IMR-90 (cell line): ENCODE measurements around the gene CLEC2D. TPM values are rescaled to one million over a fixed set of nuclear protein-coding genes. Genes with fewer than 3 reads are reported as not detected.

Source experiments
- ATAC-seq: fragments of 200-7000 bp; cut with Tn5 transposase; 2 replicates; pipeline ENCODE4 v1.9.1; 2020; ENCODE audit warnings: low read depth, mild to moderate bottlenecking, moderate library complexity
- BruUV-seq: library from RNA; stranded (reverse); fragments of 400-500 nt; replicated peaks from 2 replicates; lab custom pipeline; 2021; lab: Mats Ljungman, UMichigan
- CTCF ChIA-PET: fragments of 300-600 bp; formaldehyde crosslinking; extraction: SDS; loops from one replicate; lab custom pipeline; 2021; ENCODE audit warnings: antibody characterized with exemption; lab: Yijun Ruan, JAX
- POLR2A ChIA-PET: fragments of 300-600 bp; sonication (Branson Sonifier 250); formaldehyde crosslinking; loops from one replicate; lab custom pipeline; 2022; ENCODE audit warnings: antibody characterized with exemption; ENCODE audit not compliant: unreplicated experiment; lab: Charles Lee
- DNase-seq: peaks from one replicate; pipeline ENCODE4 v3.0.0; 2013
- H2AFZ ChIP-seq: replicated peaks from 2 replicates; pipeline ENCODE3; 2013; ENCODE audit warnings: low read length, mild to moderate bottlenecking; ENCODE audit not compliant: poor library complexity
- H2AK5ac ChIP-seq: 2 replicates; pipeline ENCODE4 v1.6.1; 2013; ENCODE audit warnings: low read depth, low read length, inconsistent platforms
- H2AK9ac ChIP-seq: replicated peaks from 2 replicates; pipeline ENCODE3; 2013; ENCODE audit warnings: mild to moderate bottlenecking, low read depth, low read length, moderate library complexity; ENCODE audit not compliant: poor library complexity
- H2BK120ac ChIP-seq: 2 replicates; pipeline ENCODE4 v1.6.1; 2013; ENCODE audit warnings: low read depth, low read length, inconsistent platforms
- H2BK15ac ChIP-seq: 3 replicates; pipeline ENCODE4 v1.6.1; 2013; ENCODE audit warnings: low read depth, low read length, inconsistent platforms
- H2BK20ac ChIP-seq: 2 replicates; pipeline ENCODE4 v1.6.1; 2013; ENCODE audit warnings: low read depth, mild to moderate bottlenecking, inconsistent platforms, low read length, moderate library complexity
- H2BK5ac ChIP-seq: 2 replicates; pipeline ENCODE4 v1.6.1; 2013; ENCODE audit warnings: mild to moderate bottlenecking, low read depth, low read length, inconsistent platforms; ENCODE audit not compliant: poor library complexity, severe bottlenecking
- H3K14ac ChIP-seq: replicated peaks from 2 replicates; pipeline ENCODE4 v1.6.1; 2013; ENCODE audit warnings: low read depth, low read length, inconsistent platforms
- H3K18ac ChIP-seq: 2 replicates; pipeline ENCODE4 v1.6.1; 2013; ENCODE audit warnings: low read depth, low read length, control low read depth
- H3K23ac ChIP-seq: 2 replicates; pipeline ENCODE4 v1.6.1; 2013; ENCODE audit warnings: low read depth, low read length, inconsistent platforms
- H3K27ac ChIP-seq: 2 replicates; pipeline ENCODE4 v1.5.1; 2013; ENCODE audit warnings: mild to moderate bottlenecking, control low read depth, low read length; ENCODE audit not compliant: insufficient read depth
- H3K27me3 ChIP-seq: 2 replicates; pipeline ENCODE4 v1.6.1; 2013; ENCODE audit warnings: low read length; ENCODE audit not compliant: control insufficient read depth, insufficient read depth
- H3K36me3 ChIP-seq: 2 replicates; pipeline ENCODE4 v1.6.1; 2013; ENCODE audit warnings: low read length, mixed read lengths; ENCODE audit not compliant: control insufficient read depth, insufficient read depth
- H3K4ac ChIP-seq: 2 replicates; pipeline ENCODE4 v1.6.1; 2013; ENCODE audit warnings: low read depth, low read length, inconsistent platforms
- H3K4me1 ChIP-seq: 2 replicates; pipeline ENCODE4 v1.6.1; 2013; ENCODE audit warnings: low read length, mixed read lengths; ENCODE audit not compliant: control insufficient read depth, insufficient read depth
- H3K4me2 ChIP-seq: 2 replicates; pipeline ENCODE4 v1.6.1; 2013; ENCODE audit warnings: low read depth, mild to moderate bottlenecking, control low read depth, low read length, moderate library complexity
- H3K4me3 ChIP-seq: 2 replicates; pipeline ENCODE4 v1.5.1; 2013; ENCODE audit warnings: low read depth, mild to moderate bottlenecking, control low read depth, low read length, moderate library complexity; ENCODE audit not compliant: insufficient read depth
- H3K56ac ChIP-seq: 2 replicates; pipeline ENCODE4 v1.6.1; 2013; ENCODE audit warnings: low read length, inconsistent platforms; ENCODE audit not compliant: insufficient read depth; ENCODE audit errors: extremely low read depth
- H3K79me1 ChIP-seq, 2 experiments: 2 replicates each; pipeline ENCODE4 v1.6.1; 2013; ENCODE audit warnings: low read length in 2 of 2, inconsistent platforms in 1 of 2, low read depth in 1 of 2
- H3K9ac ChIP-seq: 2 replicates; pipeline ENCODE4 v1.6.1; 2013; ENCODE audit warnings: low read depth, low read length, control low read depth
- H3K9me1 ChIP-seq: 2 replicates; pipeline ENCODE4 v1.6.1; 2013; ENCODE audit warnings: low read length, inconsistent platforms; ENCODE audit not compliant: insufficient read depth
- H3K9me3 ChIP-seq: 2 replicates; pipeline ENCODE4 v1.6.1; 2013; ENCODE audit warnings: low read length; ENCODE audit not compliant: control insufficient read depth, insufficient read depth
- H4K20me1 ChIP-seq: 2 replicates; pipeline ENCODE4 v1.6.1; 2013; ENCODE audit warnings: low read length, inconsistent platforms; ENCODE audit not compliant: insufficient read depth
- H4K5ac ChIP-seq: 2 replicates; pipeline ENCODE4 v1.6.1; 2013; ENCODE audit warnings: mild to moderate bottlenecking, low read depth, low read length, control low read depth
- H4K8ac ChIP-seq, 2 experiments: 2 replicates each; pipeline ENCODE4 v1.6.1; 2013; ENCODE audit warnings: low read depth in 2 of 2, low read length in 2 of 2, control low read depth in 1 of 2, inconsistent platforms in 1 of 2
- H4K91ac ChIP-seq: 2 replicates; pipeline ENCODE4 v1.6.1; 2013; ENCODE audit warnings: low read depth, low read length, inconsistent platforms; ENCODE audit not compliant: insufficient read depth
- BHLHE40 ChIP-seq: fragments of 150-350 bp; IDR thresholded peaks from 2 replicates; pipeline ENCODE4 v1.6.1; 2016; ENCODE audit warnings: mild to moderate bottlenecking, low read depth, low read length
- CEBPB ChIP-seq: IDR thresholded peaks from 2 replicates; pipeline ENCODE4 v1.6.1; 2012; ENCODE audit warnings: low read depth, low read length, improper control_type of control experiment
- CHD1 ChIP-seq: IDR thresholded peaks from 2 replicates; pipeline ENCODE4 v1.6.1; 2012; ENCODE audit warnings: low read depth, low read length, improper control_type of control experiment
- MAFK ChIP-seq: IDR thresholded peaks from 2 replicates; pipeline ENCODE4 v1.6.1; 2012; ENCODE audit warnings: low read depth, low read length, improper control_type of control experiment
- MAZ ChIP-seq: IDR thresholded peaks from 2 replicates; pipeline ENCODE4 v1.6.1; 2012; ENCODE audit warnings: low read depth, mild to moderate bottlenecking, low read length, improper control_type of control experiment, moderate library complexity, borderline replicate concordance
- MXI1 ChIP-seq: IDR thresholded peaks from 2 replicates; pipeline ENCODE4 v1.6.1; 2012; ENCODE audit warnings: low read depth, mild to moderate bottlenecking, low read length, moderate library complexity, borderline replicate concordance
- NFE2L2 ChIP-seq: fragments of 150-350 bp; IDR thresholded peaks from 2 replicates; pipeline ENCODE4 v1.6.1; 2016; ENCODE audit warnings: low read depth, mild to moderate bottlenecking, low read length
- POLR2A ChIP-seq: IDR thresholded peaks from 2 replicates; pipeline ENCODE4 v1.6.1; 2012; ENCODE audit warnings: mild to moderate bottlenecking, low read depth, low read length
- RAD21 ChIP-seq: IDR thresholded peaks from 2 replicates; pipeline ENCODE4 v1.6.1; 2012; ENCODE audit warnings: low read length, improper control_type of control experiment
- RCOR1 ChIP-seq: IDR thresholded peaks from 2 replicates; pipeline ENCODE4 v1.6.1; 2012; ENCODE audit warnings: mild to moderate bottlenecking, low read length, improper control_type of control experiment; ENCODE audit not compliant: insufficient replicate concordance
- RFX5 ChIP-seq: IDR thresholded peaks from 2 replicates; pipeline ENCODE4 v1.8.0; 2012; ENCODE audit warnings: low read depth, mild to moderate bottlenecking, low read length, moderate library complexity
- SMC3 ChIP-seq: fragments of 150-350 bp; IDR thresholded peaks from 2 replicates; pipeline ENCODE4 v1.6.1; 2016; ENCODE audit warnings: low read depth, mild to moderate bottlenecking, antibody characterized with exemption, low read length, moderate library complexity
- WGBS, 2 experiments: methylation state at CpG; one replicate each; pipeline versions ENCODE4 v1.1.5 to v1.1.7; 2013; ENCODE audit warnings: missing lambda C conversion rate in 2 of 2; ENCODE audit not compliant: insufficient read length in 1 of 2; ENCODE audit errors: extremely low coverage in 2 of 2; 5-methylcytosine and 5-hydroxymethylcytosine counted together
- dilution Hi-C: fragments of 300-500 bp; cut with HindIII; formaldehyde crosslinking; loops from one replicate; pipeline ENCODE4 v1.14.3; 2018; ENCODE audit warnings: low sequenced_read_pairs; ENCODE audit not compliant: unreplicated experiment
- in situ Hi-C: fragments of 300-500 bp; cut with MboI; formaldehyde crosslinking; loops from 3 replicates; pipeline ENCODE4 v1.14.3; 2019; ENCODE audit warnings: low sequenced_read_pairs, inconsistent platforms, mixed read lengths
- intact Hi-C: fragments of 100-400 bp; cut with micrococcal nuclease; formaldehyde crosslinking; loops from 2 replicates; pipeline ENCODE4 v1.10.0; 2022
- polyA plus RNA-seq, 3 experiments: library from polyadenylated mRNA; depleted of rRNA; stranded (reverse); fragments of >200 nt; gene quantifications; 2 replicates each; pipeline ENCODE4 v1.2.3, GENCODE V29; 2012; ENCODE audit warnings: low replicate concordance in 1 of 3
- total RNA-seq: library from RNA; depleted of rRNA; stranded (reverse); fragments of >200 nt; gene quantifications from 2 replicates; pipeline ENCODE4 v1.2.3, GENCODE V29; 2012
- TF ChIP-seq, protein P1 (sequence below): conservative IDR thresholded peaks from 2 replicates; pipeline ENCODE4 v1.5.1; 2012; ENCODE audit warnings: mild to moderate bottlenecking, low read depth, low read length, improper control_type of control experiment
- TF ChIP-seq, protein P2 (sequence below): fragments of 150-350 bp; IDR thresholded peaks from 2 replicates; pipeline ENCODE4 v1.6.1; 2016; ENCODE audit warnings: low read depth, mild to moderate bottlenecking, low read length, moderate library complexity, borderline replicate concordance
- TF ChIP-seq, protein P3 (sequence below): fragments of 150-350 bp; IDR thresholded peaks from 2 replicates; pipeline ENCODE4 v1.6.1; 2017; ENCODE audit warnings: mild to moderate bottlenecking, antibody characterized with exemption, low read length, low read depth

CLEC2D gene
- total and polyA plus RNA-seq, 2 of the 4 experiments (the other 2 are of a cell fraction) = 0.72 to 1.2 TPM

DNA sequence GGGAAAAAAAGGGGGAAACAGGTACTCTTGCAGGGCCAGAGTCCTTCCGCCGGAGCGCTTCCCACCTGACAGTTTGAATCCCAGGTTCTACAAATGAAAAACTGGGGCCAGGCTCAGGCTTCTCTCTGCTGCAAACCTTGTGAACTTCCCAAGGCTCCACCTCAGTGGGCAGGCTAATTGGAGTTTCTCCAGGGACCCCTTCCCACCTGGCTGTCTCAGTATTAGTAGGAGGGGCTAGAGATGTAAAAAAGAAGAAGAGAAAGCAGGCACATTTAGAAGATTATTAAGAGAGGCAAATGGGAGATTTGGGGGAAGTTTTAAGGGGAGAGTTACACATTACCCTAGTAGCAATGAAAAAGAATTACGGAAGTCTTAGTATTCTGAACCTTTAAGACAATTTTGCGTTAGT is 20.0 kb upstream of the CLEC2D start:
- Histone ChIP-seq H3K27ac (peak overlapping the region; percentile 56; the same call in 1 of the 2 replicates), H4K8ac (peak overlapping the region in 1 of 2 experiments; percentile 62; a peak in 2 of 4 replicates), H3K23ac (peak overlapping the region; percentile 15; the same call in 1 of the 2 replicates), H3K56ac (peak overlapping the region; percentile 63; the same call in 1 of the 2 replicates), H3K9ac (peak overlapping the region; percentile 78), H2BK5ac (peak overlapping the region; percentile 84), H3K79me1 (peaks cover 5 to 24% of the 10 kb centered on the region in 2 experiments; a peak in 3 of 4 replicates), H3K4me2 (peak overlapping the region; percentile 96), H3K18ac (peak overlapping the region; percentile 52; the same call in 1 of the 2 replicates), H2AK5ac (no peak overlapping the region), H3K9me1 (no peaks in the 10 kb centered on the region; the same call in 1 of the 2 replicates), H2AFZ (peak overlapping the region; percentile 59), H3K4me3 (peak overlapping the region; percentile 60), H3K36me3 (peaks cover 4% of the 10 kb centered on the region; the same call in 1 of the 2 replicates), H3K27me3 (no peaks in the 10 kb centered on the region), H2AK9ac (peak overlapping the region; percentile 12), H3K9me3 (no peaks in the 10 kb centered on the region), H4K5ac (peak overlapping the region; percentile 31; the same call in 1 of the 2 replicates), H4K91ac (0 out of 2 replicates have a peak overlapping the region, but pooled peaks have one; percentile 11), H2BK120ac (peak overlapping the region; percentile 41), H3K14ac (peak overlapping the region; percentile 12), H2BK15ac (peak overlapping the region; percentile 31; the same call in 1 of the 3 replicates), H4K20me1 (no peaks in the 10 kb centered on the region), H3K4me1 (peaks cover 5% of the 10 kb centered on the region), H3K4ac (peak overlapping the region; percentile 2), H2BK20ac (peak overlapping the region; percentile 42; the same call in 1 of the 2 replicates)
- no peak for ATAC-seq
- ChIA-PET POLR2A (no interaction called here), CTCF (no interaction called here)
- in situ Hi-C loops = loop anchor here (25.0 kb wide), 1 partner anchor 312 kb away; no protein-coding TSS in a partner anchor
- intact Hi-C loops = loop anchor here (5.0 kb wide), 1 partner anchor 317 kb away; no protein-coding TSS in a partner anchor
- BruUV-seq = no TSS peak
- dilution Hi-C loops = no loop called here
- no peak for DNase-seq
- WGBS, 2 experiments = no CpG with 5 or more reads among the region's 5 CpGs
- TF ChIP-seq RAD21 (no peak), MAFK (no peak), NFE2L2 (no peak), RFX5 (no peak), BHLHE40 (no peak), POLR2A (no peak), MAZ (no peak), CHD1 (no peak), RCOR1 (no peak), MXI1 (no peak), CEBPB (no peak), SMC3 (no peak)
- TF ChIP-seq, protein P1, sequence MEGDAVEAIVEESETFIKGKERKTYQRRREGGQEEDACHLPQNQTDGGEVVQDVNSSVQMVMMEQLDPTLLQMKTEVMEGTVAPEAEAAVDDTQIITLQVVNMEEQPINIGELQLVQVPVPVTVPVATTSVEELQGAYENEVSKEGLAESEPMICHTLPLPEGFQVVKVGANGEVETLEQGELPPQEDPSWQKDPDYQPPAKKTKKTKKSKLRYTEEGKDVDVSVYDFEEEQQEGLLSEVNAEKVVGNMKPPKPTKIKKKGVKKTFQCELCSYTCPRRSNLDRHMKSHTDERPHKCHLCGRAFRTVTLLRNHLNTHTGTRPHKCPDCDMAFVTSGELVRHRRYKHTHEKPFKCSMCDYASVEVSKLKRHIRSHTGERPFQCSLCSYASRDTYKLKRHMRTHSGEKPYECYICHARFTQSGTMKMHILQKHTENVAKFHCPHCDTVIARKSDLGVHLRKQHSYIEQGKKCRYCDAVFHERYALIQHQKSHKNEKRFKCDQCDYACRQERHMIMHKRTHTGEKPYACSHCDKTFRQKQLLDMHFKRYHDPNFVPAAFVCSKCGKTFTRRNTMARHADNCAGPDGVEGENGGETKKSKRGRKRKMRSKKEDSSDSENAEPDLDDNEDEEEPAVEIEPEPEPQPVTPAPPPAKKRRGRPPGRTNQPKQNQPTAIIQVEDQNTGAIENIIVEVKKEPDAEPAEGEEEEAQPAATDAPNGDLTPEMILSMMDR = no peak
- TF ChIP-seq, protein P2, sequence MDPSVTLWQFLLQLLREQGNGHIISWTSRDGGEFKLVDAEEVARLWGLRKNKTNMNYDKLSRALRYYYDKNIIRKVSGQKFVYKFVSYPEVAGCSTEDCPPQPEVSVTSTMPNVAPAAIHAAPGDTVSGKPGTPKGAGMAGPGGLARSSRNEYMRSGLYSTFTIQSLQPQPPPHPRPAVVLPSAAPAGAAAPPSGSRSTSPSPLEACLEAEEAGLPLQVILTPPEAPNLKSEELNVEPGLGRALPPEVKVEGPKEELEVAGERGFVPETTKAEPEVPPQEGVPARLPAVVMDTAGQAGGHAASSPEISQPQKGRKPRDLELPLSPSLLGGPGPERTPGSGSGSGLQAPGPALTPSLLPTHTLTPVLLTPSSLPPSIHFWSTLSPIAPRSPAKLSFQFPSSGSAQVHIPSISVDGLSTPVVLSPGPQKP = no peak
- TF ChIP-seq, protein P3, sequence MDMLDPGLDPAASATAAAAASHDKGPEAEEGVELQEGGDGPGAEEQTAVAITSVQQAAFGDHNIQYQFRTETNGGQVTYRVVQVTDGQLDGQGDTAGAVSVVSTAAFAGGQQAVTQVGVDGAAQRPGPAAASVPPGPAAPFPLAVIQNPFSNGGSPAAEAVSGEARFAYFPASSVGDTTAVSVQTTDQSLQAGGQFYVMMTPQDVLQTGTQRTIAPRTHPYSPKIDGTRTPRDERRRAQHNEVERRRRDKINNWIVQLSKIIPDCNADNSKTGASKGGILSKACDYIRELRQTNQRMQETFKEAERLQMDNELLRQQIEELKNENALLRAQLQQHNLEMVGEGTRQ = no peak
